ENCODE measurements around the gene PLEKHH1. TPM values are rescaled to one million over a fixed set of nuclear protein-coding genes. Genes with fewer than 3 reads are reported as not detected.

PLEKHH1 gene
- total and polyA plus RNA-seq, 9 of the 15 experiments (the other 6 are each of a cell fraction or from before 2014, with no cell fraction given) = 0.76 to 5.9 (median 2.9) TPM

DNA sequence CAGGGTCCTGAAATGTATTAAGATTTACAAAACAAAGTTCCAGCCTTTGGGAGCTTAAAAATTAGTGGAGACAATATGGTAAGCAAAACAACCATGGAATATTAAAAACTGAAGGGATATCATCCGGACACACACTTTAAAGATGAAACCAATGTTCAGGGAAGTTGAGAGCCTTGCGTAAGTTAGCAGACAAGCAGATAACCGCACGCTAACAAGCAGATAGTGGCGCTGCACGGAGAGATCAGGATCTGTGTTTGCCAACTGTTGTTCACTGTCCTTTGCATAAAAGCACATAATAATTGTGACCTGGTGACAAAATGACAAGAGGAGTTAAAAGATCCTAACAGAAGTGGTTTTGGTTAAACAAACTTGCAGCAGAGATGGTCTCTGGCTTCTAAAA is 30.2 kb upstream of the PLEKHH1 start (continued):
- TF ChIP-seq, protein P1, sequence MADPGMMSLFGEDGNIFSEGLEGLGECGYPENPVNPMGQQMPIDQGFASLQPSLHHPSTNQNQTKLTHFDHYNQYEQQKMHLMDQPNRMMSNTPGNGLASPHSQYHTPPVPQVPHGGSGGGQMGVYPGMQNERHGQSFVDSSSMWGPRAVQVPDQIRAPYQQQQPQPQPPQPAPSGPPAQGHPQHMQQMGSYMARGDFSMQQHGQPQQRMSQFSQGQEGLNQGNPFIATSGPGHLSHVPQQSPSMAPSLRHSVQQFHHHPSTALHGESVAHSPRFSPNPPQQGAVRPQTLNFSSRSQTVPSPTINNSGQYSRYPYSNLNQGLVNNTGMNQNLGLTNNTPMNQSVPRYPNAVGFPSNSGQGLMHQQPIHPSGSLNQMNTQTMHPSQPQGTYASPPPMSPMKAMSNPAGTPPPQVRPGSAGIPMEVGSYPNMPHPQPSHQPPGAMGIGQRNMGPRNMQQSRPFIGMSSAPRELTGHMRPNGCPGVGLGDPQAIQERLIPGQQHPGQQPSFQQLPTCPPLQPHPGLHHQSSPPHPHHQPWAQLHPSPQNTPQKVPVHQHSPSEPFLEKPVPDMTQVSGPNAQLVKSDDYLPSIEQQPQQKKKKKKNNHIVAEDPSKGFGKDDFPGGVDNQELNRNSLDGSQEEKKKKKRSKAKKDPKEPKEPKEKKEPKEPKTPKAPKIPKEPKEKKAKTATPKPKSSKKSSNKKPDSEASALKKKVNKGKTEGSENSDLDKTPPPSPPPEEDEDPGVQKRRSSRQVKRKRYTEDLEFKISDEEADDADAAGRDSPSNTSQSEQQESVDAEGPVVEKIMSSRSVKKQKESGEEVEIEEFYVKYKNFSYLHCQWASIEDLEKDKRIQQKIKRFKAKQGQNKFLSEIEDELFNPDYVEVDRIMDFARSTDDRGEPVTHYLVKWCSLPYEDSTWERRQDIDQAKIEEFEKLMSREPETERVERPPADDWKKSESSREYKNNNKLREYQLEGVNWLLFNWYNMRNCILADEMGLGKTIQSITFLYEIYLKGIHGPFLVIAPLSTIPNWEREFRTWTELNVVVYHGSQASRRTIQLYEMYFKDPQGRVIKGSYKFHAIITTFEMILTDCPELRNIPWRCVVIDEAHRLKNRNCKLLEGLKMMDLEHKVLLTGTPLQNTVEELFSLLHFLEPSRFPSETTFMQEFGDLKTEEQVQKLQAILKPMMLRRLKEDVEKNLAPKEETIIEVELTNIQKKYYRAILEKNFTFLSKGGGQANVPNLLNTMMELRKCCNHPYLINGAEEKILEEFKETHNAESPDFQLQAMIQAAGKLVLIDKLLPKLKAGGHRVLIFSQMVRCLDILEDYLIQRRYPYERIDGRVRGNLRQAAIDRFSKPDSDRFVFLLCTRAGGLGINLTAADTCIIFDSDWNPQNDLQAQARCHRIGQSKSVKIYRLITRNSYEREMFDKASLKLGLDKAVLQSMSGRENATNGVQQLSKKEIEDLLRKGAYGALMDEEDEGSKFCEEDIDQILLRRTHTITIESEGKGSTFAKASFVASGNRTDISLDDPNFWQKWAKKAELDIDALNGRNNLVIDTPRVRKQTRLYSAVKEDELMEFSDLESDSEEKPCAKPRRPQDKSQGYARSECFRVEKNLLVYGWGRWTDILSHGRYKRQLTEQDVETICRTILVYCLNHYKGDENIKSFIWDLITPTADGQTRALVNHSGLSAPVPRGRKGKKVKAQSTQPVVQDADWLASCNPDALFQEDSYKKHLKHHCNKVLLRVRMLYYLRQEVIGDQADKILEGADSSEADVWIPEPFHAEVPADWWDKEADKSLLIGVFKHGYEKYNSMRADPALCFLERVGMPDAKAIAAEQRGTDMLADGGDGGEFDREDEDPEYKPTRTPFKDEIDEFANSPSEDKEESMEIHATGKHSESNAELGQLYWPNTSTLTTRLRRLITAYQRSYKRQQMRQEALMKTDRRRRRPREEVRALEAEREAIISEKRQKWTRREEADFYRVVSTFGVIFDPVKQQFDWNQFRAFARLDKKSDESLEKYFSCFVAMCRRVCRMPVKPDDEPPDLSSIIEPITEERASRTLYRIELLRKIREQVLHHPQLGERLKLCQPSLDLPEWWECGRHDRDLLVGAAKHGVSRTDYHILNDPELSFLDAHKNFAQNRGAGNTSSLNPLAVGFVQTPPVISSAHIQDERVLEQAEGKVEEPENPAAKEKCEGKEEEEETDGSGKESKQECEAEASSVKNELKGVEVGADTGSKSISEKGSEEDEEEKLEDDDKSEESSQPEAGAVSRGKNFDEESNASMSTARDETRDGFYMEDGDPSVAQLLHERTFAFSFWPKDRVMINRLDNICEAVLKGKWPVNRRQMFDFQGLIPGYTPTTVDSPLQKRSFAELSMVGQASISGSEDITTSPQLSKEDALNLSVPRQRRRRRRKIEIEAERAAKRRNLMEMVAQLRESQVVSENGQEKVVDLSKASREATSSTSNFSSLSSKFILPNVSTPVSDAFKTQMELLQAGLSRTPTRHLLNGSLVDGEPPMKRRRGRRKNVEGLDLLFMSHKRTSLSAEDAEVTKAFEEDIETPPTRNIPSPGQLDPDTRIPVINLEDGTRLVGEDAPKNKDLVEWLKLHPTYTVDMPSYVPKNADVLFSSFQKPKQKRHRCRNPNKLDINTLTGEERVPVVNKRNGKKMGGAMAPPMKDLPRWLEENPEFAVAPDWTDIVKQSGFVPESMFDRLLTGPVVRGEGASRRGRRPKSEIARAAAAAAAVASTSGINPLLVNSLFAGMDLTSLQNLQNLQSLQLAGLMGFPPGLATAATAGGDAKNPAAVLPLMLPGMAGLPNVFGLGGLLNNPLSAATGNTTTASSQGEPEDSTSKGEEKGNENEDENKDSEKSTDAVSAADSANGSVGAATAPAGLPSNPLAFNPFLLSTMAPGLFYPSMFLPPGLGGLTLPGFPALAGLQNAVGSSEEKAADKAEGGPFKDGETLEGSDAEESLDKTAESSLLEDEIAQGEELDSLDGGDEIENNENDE (IDR thresholded peaks at IDR 0.05; ENCODE audit: low read depth, low read length) = no peak

Measured in K562 (cell line).